T-helper 17 cell (primary cell): ENCODE measurements around the gene CELF2. TPM values are rescaled to one million over a fixed set of nuclear protein-coding genes. Genes with fewer than 3 reads are reported as not detected.

ENCODE experiments used
- ATAC-seq: fragments of 150-1000 bp; cut with Tn5 transposase; 2 replicates; pipeline ENCODE4 v1.10.0; 2021; ENCODE audit warnings: mild to moderate bottlenecking, moderate library complexity
- DNase-seq, 3 donors: peaks; one replicate each; pipeline versions ENCODE4 v3.0.0 to v3.0.0-alpha.2; 2020 to 2021
- H3K9me3 ChIP-seq: one replicate; pipeline ENCODE4 v1.7.0; 2013; ENCODE audit warnings: low read length, mild to moderate bottlenecking; ENCODE audit not compliant: control insufficient read depth, poor library complexity, severe bottlenecking
- H3K27ac Mint-ChIP-seq: one replicate; pipeline ENCODE4 v1.8.0; 2022; ENCODE audit warnings: mild to moderate bottlenecking, moderate library complexity, mixed read lengths
- H3K27me3 Mint-ChIP-seq: one replicate; pipeline ENCODE4 v1.8.0; 2022; ENCODE audit warnings: mixed read lengths
- H3K36me3 Mint-ChIP-seq: one replicate; pipeline ENCODE4 v1.8.0; 2022; ENCODE audit warnings: low read depth, mixed read lengths
- H3K4me1 Mint-ChIP-seq: one replicate; pipeline ENCODE4 v1.8.0; 2022; ENCODE audit warnings: mild to moderate bottlenecking, mixed read lengths
- H3K4me3 Mint-ChIP-seq: one replicate; pipeline ENCODE4 v1.8.0; 2022; ENCODE audit warnings: mild to moderate bottlenecking, moderate library complexity, mixed read lengths
- total RNA-seq, 4 donors: library from RNA in 2 of 4; stranded (reverse) in 2 of 4; gene quantifications; one replicate each; pipeline ENCODE4 v1.2.3 and lab custom pipeline; 2022 to 2026

Gene CELF2
- total RNA-seq, 2 donors from 2014 or later: 201 to 202 TPM

- DNase-seq (no peak), ATAC-seq (peak; percentile 27)
- Mint-ChIP-seq H3K27ac (peak overlapping the region; percentile 96), H3K4me3 (peak overlapping the region; percentile 76), H3K27me3 (no peaks in the 10 kb centered on the region), H3K36me3 (peaks cover 6% of the 10 kb centered on the region), H3K4me1 (peaks cover 86% of the 10 kb centered on the region)
- no peaks in the 10 kb centered on the region for H3K9me3 ChIP-seq
Observed at GRCh38 chr10:11197266-11197712, 179.6 kb downstream of the CELF2 start.

- no peaks in the 10 kb centered on the region for H3K9me3 ChIP-seq
- no peak for DNase-seq
- Mint-ChIP-seq H3K4me1 (peaks cover 87% of the 10 kb centered on the region), H3K36me3 (peaks cover 6% of the 10 kb centered on the region), H3K27ac (peak overlapping the region; percentile 96), H3K27me3 (no peaks in the 10 kb centered on the region), H3K4me3 (peak overlapping the region; percentile 76)
- no peak for ATAC-seq
Observed at GRCh38 chr10:11197878-11198277, 180.2 kb downstream of the CELF2 start.

DNA sequence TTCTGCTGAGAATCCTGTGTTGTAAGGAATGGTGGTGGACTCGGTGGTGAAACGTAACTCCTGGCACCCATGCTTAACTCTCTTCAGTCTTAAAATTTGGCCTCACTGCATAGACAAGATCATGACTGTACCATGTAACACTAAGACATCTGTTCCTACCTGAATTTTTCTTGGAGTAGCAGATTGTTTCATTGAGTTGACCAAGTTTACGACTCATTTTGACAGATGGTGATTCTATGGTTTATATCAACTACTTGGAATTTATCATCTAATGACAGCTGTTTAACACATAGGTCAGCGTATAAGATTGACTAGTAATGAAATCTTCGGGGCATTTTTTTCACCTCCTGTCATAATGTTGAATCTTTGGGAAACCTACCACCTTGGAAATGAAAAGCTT, 184.2 kb downstream of the CELF2 start:
- H3K27ac Mint-ChIP-seq: peak overlapping the region; percentile 96
- no peaks in the 10 kb centered on the region for H3K27me3 Mint-ChIP-seq
- H3K36me3 Mint-ChIP-seq: peaks cover 6% of the 10 kb centered on the region
- no peaks in the 10 kb centered on the region for H3K9me3 ChIP-seq
- H3K4me3 Mint-ChIP-seq: peak overlapping the region; percentile 33
- H3K4me1 Mint-ChIP-seq: peaks cover 83% of the 10 kb centered on the region
- no peak for DNase-seq
- no peak for ATAC-seq

DNA sequence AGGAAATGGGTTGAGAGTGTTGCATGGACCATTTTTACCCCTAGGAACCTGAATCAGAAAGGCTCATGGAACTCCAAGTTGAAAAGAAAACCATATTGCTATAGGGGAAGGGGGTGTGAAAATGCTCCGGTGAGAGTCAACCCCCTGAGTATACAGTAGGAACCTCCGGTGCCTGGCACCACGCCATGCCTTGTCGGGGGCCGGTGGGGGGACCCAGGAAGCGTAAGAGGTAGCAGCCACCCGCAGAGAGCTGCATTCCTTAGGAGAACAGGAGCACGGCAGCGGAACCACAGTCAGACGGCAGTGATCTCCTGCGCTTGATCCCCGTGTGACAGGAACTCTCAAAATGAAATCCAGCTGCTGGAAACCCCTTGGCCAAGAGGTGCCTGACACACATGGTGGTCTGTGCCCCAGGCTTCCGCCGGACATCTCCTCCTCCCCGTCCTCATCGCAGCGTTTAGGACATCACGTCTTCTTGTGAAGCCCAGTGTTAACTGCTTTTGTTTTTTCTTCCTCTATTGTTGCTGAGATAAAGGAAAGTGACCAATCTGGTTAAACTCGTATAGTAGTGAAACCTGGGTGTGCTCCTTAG, 186.8 kb downstream of the CELF2 start:
- peaks cover 6% of the 10 kb centered on the region for H3K36me3 Mint-ChIP-seq
- peak overlapping the region; percentile 96 for H3K27ac Mint-ChIP-seq
- no peak for ATAC-seq
- no peaks in the 10 kb centered on the region for H3K27me3 Mint-ChIP-seq
- DNase-seq: no peak
- H3K9me3 ChIP-seq: no peaks in the 10 kb centered on the region
- H3K4me3 Mint-ChIP-seq: peak overlapping the region; percentile 43
- peaks cover 86% of the 10 kb centered on the region for H3K4me1 Mint-ChIP-seq

DNA sequence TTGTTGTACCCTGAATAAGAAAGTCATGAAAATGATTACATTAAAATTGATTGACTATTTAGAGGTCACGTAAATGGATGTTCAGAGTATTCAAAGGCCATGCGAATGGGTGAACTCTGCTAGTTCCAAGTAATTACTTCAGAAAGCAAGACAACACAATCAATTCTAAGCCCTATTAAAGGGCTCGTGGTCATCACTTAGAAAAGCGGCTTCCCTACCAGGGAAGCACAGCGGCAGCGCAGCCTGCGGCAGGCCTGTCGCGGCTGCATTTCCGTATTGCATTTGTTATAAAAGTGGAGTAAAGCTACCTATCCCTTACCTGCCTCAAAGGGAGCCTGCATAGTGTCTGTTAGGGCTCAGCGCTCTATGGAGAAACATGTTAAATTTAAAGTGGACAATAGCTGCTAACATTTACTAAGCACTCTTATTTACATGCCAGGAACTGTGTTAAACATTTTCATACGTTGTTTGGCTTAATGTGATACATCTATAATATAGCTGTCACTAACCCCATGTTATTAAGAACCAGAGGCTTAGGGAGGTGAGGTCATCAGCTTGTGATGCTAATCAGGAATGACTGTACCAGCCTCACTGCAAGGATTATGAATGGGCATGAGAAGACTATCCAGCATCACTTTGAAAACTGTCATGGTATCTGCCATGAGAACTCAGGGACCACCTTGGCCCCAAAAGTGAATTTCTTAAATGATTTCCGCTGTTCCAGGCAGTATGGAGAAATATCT, 187.5 kb downstream of the CELF2 start:
- Mint-ChIP-seq H3K27me3 (no peaks in the 10 kb centered on the region), H3K27ac (peak overlapping the region; percentile 96), H3K4me1 (peaks cover 86% of the 10 kb centered on the region), H3K36me3 (peaks cover 3% of the 10 kb centered on the region), H3K4me3 (peak overlapping the region; percentile 43)
- ATAC-seq (no peak), DNase-seq (no peak)
- no peaks in the 10 kb centered on the region for H3K9me3 ChIP-seq

DNA sequence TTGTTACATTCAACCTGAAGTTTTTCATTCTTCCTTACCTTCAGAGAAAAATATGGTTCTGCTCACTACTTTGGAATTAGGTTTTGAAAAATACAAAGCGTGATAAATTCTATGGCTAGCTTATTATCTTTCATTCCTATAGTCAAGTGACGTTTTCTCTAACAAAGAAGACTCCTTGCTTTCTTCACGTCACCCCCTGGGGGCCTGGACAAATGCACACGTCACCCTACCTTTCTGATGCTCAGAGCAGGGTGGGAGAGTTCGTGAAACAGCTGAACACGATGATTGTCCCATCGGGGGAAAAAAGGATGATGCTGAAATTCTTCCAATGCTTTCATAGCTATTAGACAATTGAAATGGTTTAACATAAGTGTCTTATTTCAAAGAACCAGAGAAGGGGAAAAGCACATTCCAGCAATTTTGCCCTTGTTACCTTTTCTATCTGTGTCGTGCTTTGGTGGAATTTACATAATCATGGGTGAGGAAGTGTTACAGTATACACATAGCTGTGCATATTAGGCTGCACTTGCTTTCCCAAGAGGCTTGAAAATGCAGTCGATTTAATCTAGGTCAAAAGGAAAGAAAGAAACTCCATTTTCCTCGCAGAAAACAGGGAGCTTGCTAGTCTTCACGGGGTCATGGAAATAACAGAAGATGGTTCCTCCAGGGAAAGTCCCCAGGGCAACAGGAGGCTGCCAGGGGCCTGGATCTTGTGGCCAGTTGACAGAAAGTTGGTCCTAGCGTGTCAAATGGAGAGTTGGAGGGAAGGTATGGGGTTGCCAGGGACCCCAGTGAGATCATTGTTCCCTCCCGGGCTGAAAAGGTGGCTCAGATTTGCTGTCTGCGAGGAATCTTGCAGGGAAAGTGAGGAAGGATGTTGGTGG, 189.2 kb downstream of the CELF2 start:
- H3K4me3 Mint-ChIP-seq: peak overlapping the region; percentile 88

DNA sequence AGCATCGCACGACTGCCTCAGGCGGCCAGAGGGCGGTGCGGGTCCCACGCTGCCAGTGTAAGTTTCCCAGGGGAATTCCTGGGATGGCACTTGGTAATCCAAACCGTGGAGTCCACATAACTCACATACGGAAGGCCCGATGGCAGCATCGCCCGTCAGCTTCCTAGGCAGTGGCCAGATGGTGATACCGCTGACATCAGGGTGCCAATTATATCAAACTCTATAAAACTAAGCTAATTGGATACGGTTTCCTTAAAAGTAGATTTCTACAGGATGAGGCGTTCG, 189.8 kb downstream of the CELF2 start:
- no peak for ATAC-seq
- no peaks in the 10 kb centered on the region for H3K9me3 ChIP-seq
- Mint-ChIP-seq H3K27me3 (no peaks in the 10 kb centered on the region), H3K4me3 (peak overlapping the region; percentile 88), H3K36me3 (no peaks in the 10 kb centered on the region), H3K4me1 (peaks cover 83% of the 10 kb centered on the region), H3K27ac (peak overlapping the region; percentile 96)
- no peak for DNase-seq

More for the DNA sequence above, 189.2 kb downstream of the CELF2 start:
- Mint-ChIP-seq H3K27ac (peak overlapping the region; percentile 96), H3K27me3 (no peaks in the 10 kb centered on the region), H3K4me1 (peaks cover 83% of the 10 kb centered on the region), H3K36me3 (no peaks in the 10 kb centered on the region)
- DNase-seq: no peak
- no peak for ATAC-seq
- H3K9me3 ChIP-seq: no peaks in the 10 kb centered on the region

DNA sequence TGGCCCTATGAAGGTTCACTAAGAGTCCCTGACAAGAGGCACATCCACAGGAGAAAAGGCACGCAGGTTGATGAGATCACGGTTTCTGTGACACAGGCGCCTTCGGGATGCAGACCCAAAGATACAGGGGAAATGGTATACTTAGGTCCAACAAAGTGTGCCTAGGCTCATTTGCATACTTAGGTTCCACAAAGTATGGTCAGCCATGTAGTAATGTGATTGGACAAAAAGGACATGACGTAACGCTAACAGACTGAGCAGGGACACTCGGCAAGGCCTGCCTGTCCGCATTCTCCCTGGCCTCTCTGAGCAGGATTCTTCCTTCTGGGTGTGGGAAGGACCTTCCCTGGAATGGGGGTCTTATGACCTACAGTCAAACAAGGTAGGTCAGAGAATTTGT, 190.6 kb downstream of the CELF2 start:
- no peaks in the 10 kb centered on the region for H3K9me3 ChIP-seq
- H3K36me3 Mint-ChIP-seq: no peaks in the 10 kb centered on the region
- peak overlapping the region; percentile 88 for H3K4me3 Mint-ChIP-seq
- H3K4me1 Mint-ChIP-seq: peaks cover 83% of the 10 kb centered on the region
- DNase-seq (no peak), ATAC-seq (no peak)
- no peaks in the 10 kb centered on the region for H3K27me3 Mint-ChIP-seq
- H3K27ac Mint-ChIP-seq: peak overlapping the region; percentile 96

DNA sequence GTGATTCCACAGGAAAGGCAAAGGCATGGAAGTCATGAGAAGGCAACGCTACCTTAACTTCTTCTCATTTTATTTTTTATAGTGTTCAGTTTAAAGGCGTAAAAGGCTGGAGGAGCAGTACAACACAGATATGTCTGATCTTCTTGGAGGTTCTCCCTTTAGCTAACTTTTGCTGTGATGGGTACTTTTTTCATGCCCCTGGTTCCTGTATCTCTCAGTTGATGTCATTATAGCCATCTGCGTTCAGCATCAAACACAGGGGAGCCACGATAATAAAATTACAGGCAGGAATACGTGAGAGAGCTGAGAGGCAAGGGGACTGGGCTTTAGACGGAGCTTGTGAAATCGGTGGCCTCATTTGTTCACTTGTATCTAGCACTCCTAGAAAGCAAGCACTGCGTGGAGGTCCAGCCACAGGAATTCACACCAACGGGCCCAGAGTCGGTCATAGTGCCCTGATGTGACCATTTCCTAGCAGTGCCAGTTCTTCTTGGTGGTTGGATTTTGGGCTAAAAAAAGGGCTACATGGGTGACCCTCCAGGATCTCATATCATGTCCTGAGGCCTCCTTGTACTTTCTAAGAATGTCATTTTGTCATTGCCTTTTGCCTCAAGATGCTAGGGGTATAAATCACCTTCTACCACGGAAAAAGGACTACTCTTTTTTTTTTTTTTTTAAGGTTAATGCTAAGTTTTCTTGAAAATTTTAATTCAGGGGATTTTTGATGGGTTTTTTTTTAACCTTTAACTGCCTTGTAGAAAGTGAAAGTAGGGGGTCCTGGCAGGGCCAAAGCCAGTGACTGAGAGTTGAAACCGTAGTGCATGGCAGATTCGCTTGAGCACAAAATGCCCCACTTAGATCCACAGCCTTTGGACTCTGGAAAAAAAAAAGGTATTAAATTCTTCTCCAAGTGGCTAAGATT, 191.5 kb downstream of the CELF2 start:
- ATAC-seq: peak; percentile 47
- DNase-seq: no peak
- Mint-ChIP-seq H3K4me3 (peak overlapping the region; percentile 88), H3K4me1 (peaks cover 84% of the 10 kb centered on the region), H3K27me3 (no peaks in the 10 kb centered on the region), H3K36me3 (no peaks in the 10 kb centered on the region), H3K27ac (peak overlapping the region; percentile 96)
- H3K9me3 ChIP-seq: no peaks in the 10 kb centered on the region

GRCh38 chr10:11209830-11210181, 192.1 kb downstream of the CELF2 start:
- peaks cover 2% of the 10 kb centered on the region for H3K36me3 Mint-ChIP-seq
- no peaks in the 10 kb centered on the region for H3K9me3 ChIP-seq
- H3K4me3 Mint-ChIP-seq: peak overlapping the region; percentile 88
- H3K27ac Mint-ChIP-seq: peak overlapping the region; percentile 96
- DNase-seq: no peak
- H3K27me3 Mint-ChIP-seq: no peaks in the 10 kb centered on the region
- H3K4me1 Mint-ChIP-seq: peaks cover 83% of the 10 kb centered on the region
- ATAC-seq: peak; percentile 8

- H3K9me3 ChIP-seq: no peaks in the 10 kb centered on the region
- H3K4me3 Mint-ChIP-seq: peak overlapping the region; percentile 88
- no peak for DNase-seq
- no peaks in the 10 kb centered on the region for H3K27me3 Mint-ChIP-seq
- ATAC-seq: no peak
- peaks cover 6% of the 10 kb centered on the region for H3K36me3 Mint-ChIP-seq
- peaks cover 88% of the 10 kb centered on the region for H3K4me1 Mint-ChIP-seq
- peak overlapping the region; percentile 96 for H3K27ac Mint-ChIP-seq
Observed at GRCh38 chr10:11210211-11210922, 192.7 kb downstream of the CELF2 start.
